GM21737 (cell line): Measurements from ENCODE around the gene NAALAD2.
"Not testable (repeated sequence)": the region's sequence is repeated elsewhere in the genome, so short reads cannot be mapped to it uniquely, and the experiment has no call there.

Experiments used
- ATAC-seq: cut with Tn5 transposase; IDR thresholded peaks from one replicate; pipeline ENCODE4 v1.9.1; 2021; ENCODE audit warnings: mild to moderate bottlenecking, moderate library complexity; ENCODE audit not compliant: unreplicated experiment

The NAALAD2 gene

GRCh38 chr11:90239967-90240636 is 105.6 kb downstream of the NAALAD2 start:
- not testable (repeated sequence) for ATAC-seq

GRCh38 chr11:90241414-90241813 is 107.0 kb downstream of the NAALAD2 start:
- no peak for ATAC-seq
